ENCODE measurements around the gene SS18L1.
"Not testable (repeated sequence)": the region's sequence is repeated elsewhere in the genome, so short reads cannot be mapped to it uniquely, and the experiment has no call there.

SS18L1 gene

DNA sequence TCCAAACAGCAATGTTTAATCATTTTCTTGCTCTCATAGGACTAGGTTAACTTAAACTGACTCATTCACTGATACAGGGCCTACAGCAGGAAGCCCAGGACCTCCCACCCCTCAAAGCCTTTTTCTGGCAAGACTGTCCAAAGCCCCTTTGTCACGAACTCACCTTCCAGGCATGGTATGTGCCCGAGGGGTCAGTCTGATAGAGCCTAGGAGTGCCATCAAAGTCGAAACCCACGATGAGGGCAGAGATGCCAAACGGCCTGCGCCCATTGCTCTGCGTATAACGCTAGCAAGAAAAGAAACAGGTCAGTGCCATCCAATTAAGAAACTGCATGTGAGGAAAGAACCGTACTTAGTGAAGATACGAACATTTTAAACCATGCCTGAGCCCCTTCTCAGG lies 4.7 kb upstream of the SS18L1 start:
- no peak for DNase-seq

DNA sequence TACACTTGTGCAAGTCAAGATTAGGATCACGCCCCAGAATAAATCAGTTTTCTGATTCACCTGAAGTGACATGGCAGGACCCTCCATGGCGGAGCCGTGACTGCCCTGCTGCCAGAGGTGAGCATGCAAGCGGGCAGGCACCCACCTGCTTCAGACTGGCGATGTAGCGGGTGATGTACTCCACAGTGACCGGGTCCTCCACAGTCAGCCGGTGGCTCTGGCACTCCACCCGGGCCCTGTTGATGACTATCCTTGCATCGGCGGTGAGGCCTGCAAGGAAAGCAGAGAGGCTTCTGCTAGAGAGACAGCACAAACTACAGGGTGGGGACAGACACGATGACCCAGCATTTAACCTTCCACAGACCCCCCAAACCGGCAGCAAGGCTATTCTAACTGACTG lies 3.9 kb upstream of the SS18L1 start:
- no peak for DNase-seq

DNA sequence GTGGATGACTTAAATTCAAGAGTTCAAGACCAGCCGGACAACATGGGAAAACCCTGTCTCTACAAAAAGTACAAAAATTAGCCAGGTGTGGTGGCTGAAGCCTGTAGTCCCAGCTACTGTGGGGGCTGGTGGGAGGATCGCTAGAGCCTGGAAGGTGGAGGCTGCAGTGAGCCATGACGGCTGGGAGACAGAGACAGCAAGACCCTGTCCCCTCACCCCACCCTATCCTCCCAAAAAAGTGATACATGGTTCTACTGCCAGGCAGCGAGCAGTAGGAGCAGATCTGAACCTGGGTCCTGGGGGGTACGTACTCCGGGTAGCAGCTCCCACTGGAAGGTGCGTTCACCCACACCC lies 2.5 kb upstream of the SS18L1 start:
- no peak for DNase-seq

DNA sequence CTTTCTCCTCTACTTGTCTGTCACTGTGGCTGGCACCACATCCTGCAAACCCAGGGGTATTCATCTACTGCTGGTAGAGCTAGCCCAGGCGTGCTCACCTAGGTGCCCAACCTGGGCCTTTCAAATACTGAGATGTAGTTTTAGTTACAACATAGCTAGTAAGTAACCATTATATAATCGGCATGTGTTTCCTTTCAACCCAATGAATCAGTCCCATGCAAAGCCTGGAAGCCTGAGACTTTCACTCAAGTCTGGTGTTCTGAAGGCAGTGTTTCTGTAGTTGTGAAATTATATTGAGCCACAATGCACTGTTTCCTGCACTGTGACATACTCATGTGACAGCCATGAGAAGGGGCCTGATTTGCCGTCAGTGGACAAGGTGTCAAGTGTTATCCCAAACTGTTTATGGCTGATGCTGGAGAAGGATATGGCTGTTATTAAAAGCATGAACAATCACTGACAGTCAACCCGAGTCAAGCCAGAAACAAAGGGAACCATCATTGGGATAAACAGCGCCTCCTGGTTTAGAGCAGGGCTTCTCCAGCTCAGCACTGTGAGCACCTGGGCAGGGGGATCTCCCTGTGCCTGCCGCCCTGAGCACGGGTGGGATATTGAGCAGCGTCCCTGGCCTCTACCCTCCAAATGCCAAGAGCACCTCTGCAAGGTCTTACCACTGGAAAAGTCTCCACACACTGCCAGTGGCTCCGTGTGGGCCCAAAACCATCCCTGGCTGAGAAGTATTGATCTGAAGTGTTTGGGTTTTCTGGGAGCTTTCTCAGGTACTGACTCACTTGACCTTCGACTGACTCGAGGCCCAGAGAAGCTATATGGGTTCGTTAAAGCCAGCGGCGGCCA lies 1.9 kb upstream of the SS18L1 start:
- DNase-seq = peak; percentile 13

DNA sequence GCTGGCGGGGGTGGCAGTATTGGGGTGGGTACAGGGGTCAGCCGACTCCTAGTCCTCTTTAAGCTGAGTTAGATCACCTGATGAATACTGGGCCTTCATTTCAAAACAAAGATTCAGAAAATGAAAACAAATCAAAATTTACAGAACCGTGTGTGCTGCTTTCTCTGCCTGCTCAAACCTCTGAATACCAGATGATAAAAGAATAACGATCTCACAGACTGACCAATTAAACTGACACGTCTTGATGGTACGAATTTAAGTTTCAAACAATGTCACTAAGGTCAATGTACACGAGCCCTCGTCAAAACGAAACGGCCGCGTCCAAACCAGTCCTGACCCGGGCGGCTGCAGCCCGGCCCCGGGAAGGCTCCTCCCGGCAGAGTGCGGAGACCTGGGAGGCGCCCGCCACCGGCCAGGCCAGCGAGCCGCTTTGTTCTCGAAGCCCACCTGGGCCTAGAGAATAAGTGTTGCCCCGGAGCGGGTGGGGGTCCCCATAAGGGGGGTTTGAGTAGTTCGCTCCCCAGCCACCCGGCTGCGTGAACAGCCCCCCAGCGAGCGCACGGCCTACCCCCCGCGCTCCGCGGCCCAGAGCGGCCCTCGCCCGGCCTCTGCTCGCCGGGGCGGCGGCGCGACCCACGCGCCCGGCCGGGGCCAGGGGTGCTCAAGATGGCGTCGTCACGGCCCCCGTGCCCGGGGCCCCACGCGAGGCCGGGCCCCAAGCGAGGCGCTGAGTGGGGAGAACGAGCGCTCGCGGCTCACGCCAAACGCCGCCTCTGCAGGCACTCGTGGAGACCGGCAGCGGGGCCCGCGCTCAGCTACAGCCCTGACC lies 1.1 kb upstream of the SS18L1 start:
- DNase-seq = no peak

DNA sequence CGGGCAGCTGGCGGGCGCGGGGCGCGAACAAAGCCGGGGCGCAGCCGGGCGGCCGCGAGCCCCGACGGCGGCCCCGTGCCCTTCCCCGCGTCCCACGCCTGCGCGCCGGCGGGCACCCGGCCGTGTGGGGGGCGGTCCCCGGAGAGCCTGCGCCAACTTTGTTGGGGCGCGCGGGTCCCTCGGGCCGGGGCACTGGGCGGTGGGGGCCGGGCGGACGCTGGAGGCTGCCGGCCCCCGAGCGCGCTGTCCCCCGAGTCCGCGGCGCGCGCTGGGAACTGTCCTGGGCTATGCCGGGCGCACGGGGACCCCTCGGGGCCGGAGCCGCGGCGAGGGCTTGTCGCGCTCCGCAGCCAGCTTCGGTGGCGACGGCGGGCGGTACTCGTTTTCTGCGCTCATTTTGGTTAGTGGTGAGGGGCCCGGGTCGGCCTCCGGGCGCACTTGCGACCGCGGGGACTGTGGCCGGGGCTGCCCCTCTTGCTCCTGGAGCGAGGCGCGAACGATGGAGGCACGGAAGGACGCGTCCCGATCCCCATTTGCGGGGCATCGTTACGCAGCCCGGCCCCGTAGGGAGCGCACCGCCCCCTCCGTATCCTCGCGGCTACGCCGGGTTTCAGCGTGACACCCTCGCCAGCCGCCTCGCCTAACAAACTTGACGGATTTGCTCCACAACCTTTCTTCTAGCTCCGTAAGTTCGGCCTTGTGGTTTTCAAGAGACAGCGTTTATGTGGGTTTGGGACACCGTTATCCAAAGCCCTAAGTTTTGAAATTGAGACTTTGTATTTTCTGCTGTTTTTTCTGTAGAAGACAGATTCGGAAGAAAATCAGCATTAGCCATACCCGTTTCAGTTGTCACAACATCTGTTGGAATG lies 622 bp downstream of the SS18L1 start:
- DNase-seq = peak; percentile 11

DNA sequence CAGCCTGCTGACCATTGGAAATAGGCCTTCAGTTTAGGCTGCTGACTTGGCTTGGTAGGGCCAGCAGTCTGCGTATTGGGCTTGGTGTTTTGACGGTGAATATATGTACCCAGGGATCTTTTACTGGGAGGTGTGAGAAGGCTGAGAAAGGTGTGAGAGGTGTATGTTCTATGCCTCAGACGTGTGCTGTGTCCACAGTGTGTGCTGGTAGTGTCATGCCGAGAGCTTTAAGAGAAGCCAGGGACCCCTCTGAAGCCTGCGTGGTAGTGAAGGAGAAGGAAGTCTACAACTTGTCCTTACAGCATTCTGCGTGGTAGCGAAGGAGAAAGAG lies 2.1 kb downstream of the SS18L1 start:
- DNase-seq = no peak

DNA sequence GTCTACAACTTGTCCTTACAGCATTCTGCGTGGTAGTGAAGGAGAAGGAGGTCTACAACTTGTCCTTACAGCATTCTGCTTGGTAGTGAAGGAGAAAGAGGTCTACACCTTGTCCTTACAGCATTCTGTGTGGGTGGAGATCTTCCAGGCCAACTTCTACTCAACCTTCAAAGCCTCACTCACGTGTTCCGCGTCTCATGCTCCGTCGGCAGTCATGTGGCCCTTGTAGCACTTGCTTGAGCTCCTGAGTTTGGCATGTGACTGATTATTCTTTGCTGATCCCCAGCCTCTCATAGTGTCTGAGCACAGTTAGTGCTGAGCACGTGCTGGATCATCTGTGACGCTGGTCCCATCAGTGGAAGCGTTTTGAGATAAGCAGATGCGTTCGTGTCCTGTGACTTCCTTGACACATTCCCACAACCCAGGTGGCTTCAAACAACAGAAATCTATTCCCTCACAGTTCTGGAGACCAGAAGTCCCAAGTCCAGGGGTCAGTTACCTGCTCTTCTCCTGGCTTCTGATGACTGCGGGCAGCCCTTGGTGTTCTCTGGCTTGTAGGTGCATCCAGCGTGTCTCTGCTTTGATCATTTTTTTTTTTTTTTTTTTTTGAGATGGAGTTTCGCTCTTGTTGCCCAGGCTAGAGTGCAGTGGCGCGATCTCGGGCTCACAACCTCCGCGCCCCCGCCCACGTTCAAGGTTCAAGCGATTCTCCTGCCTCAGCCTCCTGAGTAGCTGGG lies 2.6 kb downstream of the SS18L1 start:
- no peak for DNase-seq

DNA sequence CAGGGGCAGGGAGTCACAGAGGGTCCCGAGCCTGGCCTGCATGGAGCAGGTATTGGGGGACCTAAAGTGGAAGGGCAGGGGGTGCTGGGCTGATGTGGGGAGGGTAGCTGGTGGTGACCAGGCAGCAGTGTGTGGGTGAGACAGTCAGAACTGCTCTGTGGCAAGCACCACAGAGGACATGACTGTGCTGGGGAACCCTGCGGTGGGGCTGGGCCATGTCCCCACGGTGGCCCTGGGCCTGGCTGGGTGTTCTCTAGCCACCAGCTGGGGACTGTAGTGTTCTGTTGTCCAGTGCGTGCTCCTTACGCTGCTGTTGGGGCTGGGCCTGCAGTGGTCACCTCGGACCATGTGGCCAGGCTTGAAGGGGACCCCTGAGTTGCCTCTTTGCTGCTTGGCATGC lies 3.6 kb downstream of the SS18L1 start:
- no peak for DNase-seq

DNA sequence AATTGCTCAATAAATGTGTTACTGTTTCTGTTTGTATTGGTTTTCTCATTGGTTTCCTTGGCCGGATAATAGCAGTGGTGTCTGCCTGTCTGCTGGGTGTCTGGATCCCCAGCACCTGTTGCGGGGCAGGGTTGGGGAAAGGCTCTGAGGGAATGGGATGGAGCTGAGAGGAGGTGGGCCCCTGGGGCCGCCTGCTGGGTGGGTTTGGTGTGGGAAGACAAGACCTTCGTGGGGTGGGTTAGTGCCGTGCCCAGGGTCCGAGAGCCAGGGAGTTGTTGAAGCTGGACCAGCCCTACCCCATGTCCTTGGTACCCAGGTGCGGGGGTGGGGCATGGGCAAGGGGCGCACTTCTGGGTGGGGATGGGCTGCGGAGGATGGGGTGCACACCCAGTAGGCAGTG lies 4.0 kb downstream of the SS18L1 start:
- DNase-seq = no peak

DNA sequence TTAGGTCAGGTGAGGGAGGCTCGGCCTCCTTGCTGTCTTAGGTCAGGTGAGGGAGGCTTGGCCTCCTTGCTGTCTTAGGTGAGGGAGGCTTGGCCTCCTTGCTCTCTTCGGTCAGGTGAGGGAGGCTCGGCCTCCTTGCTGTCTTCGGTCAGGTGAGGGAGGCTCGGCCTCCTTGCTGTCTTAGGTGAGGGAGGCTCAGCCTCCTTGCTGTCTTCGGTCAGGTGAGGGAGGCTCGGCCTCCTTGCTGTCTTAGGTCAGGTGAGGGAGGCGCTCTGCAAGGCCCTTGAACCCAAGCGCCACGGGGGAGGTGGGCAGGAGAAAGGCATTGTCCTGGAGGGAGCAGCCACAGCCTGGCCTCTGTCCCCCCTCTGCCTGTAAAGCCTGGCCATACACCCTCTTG lies 4.8 kb downstream of the SS18L1 start:
- not testable (repeated sequence) for DNase-seq

DNA sequence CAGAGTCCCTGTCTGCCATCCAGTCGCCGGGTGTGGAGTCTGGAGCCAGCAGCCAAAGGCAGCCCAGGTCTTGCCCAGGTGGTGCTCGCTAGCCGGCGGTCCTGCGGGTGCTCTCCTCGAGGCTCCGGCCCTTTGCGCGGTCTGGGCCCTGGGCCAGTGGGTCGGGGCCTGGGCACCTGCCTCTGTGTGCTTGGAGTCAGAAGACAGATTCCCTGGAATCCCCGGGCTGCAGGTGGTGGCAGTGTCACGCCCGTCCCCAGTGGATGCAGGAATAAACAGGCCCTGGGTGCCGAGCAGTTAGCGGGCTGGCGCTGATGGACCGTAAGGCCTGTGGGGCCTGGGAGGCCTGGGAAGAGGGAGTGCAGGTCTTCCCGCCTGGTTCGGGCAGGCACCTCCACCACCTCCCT lies 5.3 kb downstream of the SS18L1 start:
- no peak for DNase-seq

DNA sequence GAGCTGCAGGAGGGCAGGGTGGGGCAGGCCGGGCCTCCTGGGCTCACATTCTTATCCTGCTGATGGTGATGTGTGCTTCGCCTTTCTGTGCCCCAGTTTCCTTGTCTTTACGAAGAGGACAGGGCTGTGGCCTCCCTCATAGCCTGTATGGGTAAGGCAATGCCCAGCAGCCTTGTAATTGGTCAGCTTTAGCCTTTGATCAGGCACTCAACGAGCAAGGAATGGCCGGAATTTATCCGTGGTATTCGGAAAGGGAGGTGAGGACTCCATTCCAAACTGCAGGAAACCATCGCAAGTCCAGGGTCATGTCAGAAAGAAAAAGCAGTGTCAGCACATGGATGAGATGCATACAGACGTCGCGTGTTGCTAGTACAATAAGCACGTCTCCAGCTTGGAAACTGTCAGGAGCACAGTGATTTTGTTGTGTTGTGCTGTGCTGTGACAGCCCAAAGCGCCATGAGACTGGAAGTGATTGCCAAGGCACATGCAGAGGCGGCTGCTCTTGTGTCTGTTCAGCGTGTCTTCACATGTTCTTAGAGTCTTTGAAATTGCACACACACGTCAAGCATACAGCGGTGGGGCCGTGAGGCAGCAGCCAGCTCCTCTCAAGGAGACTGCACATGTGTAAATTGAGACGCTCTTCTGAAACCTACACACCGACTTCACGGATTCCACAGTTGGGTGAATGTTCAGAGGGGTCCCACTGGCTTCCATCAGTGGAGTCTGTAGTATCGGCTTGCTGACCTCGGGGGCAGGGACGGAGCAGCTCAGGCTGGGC lies 6.2 kb downstream of the SS18L1 start:
- DNase-seq = no peak

DNA sequence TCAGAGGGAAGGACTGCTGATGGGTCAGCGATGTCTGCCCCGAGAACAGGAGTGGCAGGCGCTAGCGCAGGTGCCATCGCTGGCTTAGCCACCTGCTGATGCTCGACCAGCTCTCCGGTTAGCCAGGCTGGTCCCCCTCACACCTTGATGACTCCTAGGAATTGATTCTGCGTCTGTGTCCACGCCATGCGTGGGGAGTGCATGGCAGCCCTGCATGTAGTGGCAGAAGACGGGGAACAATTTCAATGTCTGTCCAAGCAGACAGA lies 6.7 kb downstream of the SS18L1 start:
- no peak for DNase-seq

DNA sequence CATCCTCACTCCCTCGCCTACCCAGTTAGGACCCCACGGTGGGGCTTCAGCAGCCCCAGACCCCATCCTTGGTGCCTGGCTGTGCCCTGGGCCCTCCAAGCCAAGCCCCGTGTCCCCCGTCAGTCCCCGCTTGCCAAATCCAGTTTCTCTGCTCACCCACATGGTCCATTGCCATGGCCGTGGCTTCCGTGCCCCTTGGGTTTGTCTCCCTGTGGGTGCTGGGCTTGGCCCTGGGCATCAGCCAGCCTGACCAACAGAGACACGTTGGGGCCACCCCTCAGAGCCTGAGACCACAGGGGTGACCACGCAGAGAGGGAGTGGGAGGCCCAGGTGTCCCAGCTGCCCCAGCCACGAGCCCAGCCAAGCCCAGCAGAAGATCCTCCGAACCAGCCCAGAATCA lies 7.7 kb downstream of the SS18L1 start:
- no peak for DNase-seq

DNA sequence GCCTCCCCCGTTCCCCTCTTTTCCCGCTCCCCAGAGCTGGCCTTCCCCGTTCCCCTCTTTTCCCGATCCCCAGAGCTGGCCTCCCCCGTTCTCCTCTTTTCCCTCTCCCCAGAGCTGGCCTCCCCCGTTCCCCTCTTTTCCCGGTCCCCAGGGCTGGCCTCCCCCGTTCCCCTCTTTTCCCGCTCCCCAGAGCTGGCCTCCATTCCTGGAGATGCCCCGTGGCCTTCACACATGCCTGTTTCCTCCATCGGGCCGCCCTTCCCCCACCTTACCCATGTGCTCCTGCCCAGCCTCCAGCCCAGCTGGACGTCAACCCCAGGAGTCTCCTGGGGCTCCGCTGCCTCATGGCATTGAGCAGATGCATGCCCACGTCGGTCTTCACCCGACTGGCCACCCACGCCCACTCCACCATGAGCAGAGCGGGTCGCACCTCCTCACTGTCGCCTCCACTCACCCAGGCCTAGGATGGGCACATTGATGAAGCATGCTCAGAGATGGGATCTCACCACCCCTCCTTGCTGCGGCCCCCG lies 8.3 kb downstream of the SS18L1 start:
- no peak for DNase-seq

DNA sequence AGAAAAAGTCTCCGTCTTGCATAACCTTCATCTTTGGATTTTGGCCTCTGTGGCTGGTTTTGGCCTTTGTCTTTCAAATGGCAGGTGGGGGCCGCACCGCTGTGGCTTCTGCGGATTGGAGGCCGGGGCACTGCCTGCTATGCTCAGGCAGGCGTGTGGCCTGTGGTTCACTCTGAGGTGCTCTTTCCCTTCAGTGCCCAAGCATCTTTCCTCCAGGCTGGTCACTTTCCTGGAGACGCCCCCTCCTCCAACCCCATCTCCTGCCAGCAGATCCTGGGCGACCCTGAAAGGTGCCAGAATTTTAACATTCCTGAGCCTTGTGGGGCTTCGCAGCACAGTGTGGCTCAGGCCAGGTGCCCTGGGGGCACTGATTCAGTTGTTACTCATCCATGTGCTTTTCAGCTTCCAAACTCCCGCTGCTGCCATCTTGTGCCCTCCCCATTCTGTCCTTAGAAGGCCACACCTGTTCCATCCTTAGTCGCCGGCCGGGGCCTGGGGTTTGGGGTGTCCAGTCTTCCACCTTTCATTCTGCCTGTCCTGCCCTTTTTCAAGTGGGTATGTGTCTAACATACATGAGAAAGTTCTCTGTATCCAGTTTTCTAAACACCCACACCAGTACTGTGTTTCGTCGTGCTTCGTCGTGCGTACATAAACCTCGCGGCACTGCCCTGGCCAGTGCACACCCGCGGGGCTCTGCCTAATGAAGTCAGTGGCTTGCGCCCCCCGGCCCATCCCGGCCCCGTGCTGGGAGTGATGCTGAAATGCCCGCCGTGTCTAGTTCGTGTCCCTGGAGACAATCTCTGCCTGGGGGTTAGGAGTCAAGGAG lies 12.1 kb downstream of the SS18L1 start:
- DNase-seq = no peak

DNA sequence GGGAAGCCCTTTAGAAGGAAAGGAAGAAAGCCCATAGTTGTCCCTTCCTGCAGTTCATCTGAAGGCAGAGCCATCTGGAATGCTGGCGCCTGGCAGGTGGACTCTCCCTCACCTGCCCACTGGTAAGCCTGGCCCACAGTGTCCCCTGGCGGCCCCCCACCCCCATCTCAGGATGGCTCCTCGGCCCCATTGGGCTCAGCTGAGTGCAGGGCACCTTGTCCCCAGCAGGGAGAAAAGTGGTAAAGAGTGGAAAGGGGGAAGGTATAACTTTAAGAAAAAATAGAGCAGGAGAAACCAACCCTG lies 12.6 kb downstream of the SS18L1 start:
- DNase-seq = no peak

DNA sequence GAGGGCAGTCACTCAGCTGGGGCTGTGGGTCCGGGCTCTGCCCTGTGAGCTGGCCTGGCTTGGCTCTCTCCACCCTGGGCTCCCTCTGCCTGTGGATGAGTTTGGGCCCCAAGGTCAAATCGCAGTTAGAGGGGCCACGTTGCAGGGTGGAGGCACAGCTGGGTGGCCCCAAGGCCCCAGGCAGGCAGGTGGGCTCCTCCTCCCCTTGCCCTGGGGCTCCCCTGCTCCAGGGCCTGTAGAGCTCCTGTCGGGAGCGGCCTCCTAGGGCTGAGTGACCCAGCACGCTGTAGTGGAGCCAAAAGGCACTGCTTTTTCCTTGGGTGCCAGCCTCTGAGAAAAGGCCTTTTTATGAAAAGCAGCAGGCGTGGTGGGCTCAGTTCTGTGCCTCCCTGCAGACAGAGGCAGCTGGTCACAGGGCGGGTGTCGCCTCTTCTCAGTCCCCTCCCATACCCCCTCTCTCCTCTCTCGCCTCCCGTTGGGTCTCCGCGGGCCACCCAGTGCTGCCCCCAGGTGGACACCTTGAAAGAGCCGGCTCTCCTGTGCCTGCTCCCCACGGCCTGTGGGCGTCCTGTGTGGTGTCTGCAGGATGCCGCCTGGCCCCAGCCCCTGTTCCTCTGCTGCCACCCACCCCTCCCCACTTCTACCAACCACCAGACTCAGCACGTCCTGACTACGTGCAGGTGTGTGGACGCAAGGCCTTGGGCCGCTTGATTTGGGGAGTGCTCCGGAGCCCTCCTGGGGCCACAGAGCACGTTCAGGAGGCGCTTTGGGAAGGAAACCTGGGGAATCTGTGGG lies 13.2 kb downstream of the SS18L1 start:
- DNase-seq = peak; percentile 65

DNA sequence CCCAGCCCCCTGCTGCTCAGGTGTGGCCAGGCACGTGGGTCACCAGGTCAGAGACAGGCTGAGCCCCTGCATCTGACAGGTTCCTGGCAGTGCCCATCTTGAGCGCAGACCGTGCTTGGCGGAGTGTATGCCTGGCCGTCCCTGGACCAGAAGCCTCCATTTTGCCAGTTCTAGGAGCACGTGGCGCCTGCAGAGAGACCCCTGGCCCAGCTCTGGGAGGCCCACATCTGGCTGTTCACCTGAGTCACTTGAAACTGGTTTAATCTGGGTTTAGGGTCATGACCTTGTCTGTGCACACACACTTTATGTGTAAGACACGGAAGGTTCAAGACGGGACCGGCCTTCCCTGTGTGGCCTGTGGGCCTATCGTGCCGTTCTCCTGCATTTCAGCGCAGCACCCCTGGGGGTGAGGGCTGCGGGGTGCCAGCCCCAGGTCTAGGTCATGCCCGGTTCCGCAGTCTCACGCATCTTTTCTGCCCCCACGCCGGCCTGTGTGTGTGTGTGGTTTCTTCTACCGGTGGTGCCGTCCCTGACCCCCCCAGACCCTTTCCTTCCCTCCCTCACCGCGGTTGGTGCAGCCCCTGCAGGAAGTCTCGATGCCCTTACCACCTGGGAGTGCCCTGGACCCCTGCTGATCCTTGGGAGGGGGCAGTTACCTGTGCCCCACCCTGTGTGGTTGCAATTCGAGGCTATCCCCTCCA lies 14.0 kb downstream of the SS18L1 start:
- DNase-seq = no peak

Measured in T-helper 9 cell (primary cell).